GM21381 (cell line): Measurements from ENCODE around the gene HPD.

Experiments used
- ATAC-seq: cut with Tn5 transposase; IDR thresholded peaks from one replicate; pipeline ENCODE4 v1.9.1; 2021; ENCODE audit warnings: mild to moderate bottlenecking, moderate library complexity; ENCODE audit not compliant: unreplicated experiment

Gene HPD

GRCh38 chr12:121829250-121829918 lies 29.3 kb downstream of the HPD start:
- no peak for ATAC-seq

- ATAC-seq, result no peak
Measured at GRCh38 chr12:121828826-121829225, 29.8 kb downstream of the HPD start.

- no peak for ATAC-seq
Measured at GRCh38 chr12:121828306-121828705, 30.4 kb downstream of the HPD start.

GRCh38 chr12:121827351-121828099 lies 31.1 kb downstream of the HPD start:
- ATAC-seq, result no peak

- no peak for ATAC-seq
Measured at GRCh38 chr12:121826318-121827150, 32.1 kb downstream of the HPD start.

GRCh38 chr12:121825041-121825523 lies 33.6 kb downstream of the HPD start:
- ATAC-seq, result no peak

GRCh38 chr12:121823727-121824115 lies 34.9 kb downstream of the HPD start:
- no peak for ATAC-seq

- ATAC-seq, result no peak
Measured at GRCh38 chr12:121823101-121823726, 35.4 kb downstream of the HPD start.

- ATAC-seq, result no peak
Measured at GRCh38 chr12:121822393-121823100, 36.1 kb downstream of the HPD start.

- ATAC-seq, result no peak
Measured at GRCh38 chr12:121820056-121820455, 38.6 kb downstream of the HPD start.

- ATAC-seq, result no peak
Measured at GRCh38 chr12:121819212-121819949, 39.3 kb downstream of the HPD start.

- ATAC-seq, result no peak
Measured at GRCh38 chr12:121817648-121818043, 41.0 kb downstream of the HPD start.

GRCh38 chr12:121816925-121817647 lies 41.6 kb downstream of the HPD start:
- no peak for ATAC-seq

GRCh38 chr12:121815263-121815662 lies 43.4 kb downstream of the HPD start:
- no peak for ATAC-seq

GRCh38 chr12:121814429-121815119 lies 44.1 kb downstream of the HPD start:
- ATAC-seq, result no peak

- ATAC-seq, result no peak
Measured at GRCh38 chr12:121813951-121814350, 44.7 kb downstream of the HPD start.

GRCh38 chr12:121812921-121813896 lies 45.5 kb downstream of the HPD start:
- no peak for ATAC-seq
